GM21423 (cell line): ENCODE data around the gene KCNJ10.

Experiments used
- ATAC-seq: cut with Tn5 transposase; IDR thresholded peaks from one replicate; pipeline ENCODE4 v1.9.1; 2021; ENCODE audit warnings: mild to moderate bottlenecking, moderate library complexity; ENCODE audit not compliant: unreplicated experiment

The KCNJ10 gene

GRCh38 chr1:160099716-160100375 lies 29.9 kb upstream of the KCNJ10 start:
- ATAC-seq = no peak

GRCh38 chr1:160098852-160099561 lies 29.0 kb upstream of the KCNJ10 start:
- ATAC-seq = peak; percentile 76

- peak; percentile 60 for ATAC-seq
Measured at GRCh38 chr1:160097911-160098851, 28.2 kb upstream of the KCNJ10 start, which contains the start of gene IGSF8. TSS of gene IGSF8 (minus strand) at chr1:160098619. CDS start at chr1:160098472, 147 bp downstream.

- ATAC-seq = no peak
Measured at GRCh38 chr1:160097151-160097910, 27.4 kb upstream of the KCNJ10 start.

GRCh38 chr1:160096274-160097116 lies 26.5 kb upstream of the KCNJ10 start:
- no peak for ATAC-seq

GRCh38 chr1:160095382-160096105 lies 25.6 kb upstream of the KCNJ10 start:
- ATAC-seq = no peak

- ATAC-seq = no peak
Measured at GRCh38 chr1:160094806-160095205, 24.8 kb upstream of the KCNJ10 start.

GRCh38 chr1:160094291-160094625 lies 24.3 kb upstream of the KCNJ10 start:
- ATAC-seq = no peak

GRCh38 chr1:160093624-160094290 lies 23.8 kb upstream of the KCNJ10 start:
- ATAC-seq = no peak

GRCh38 chr1:160093069-160093395 lies 23.1 kb upstream of the KCNJ10 start:
- no peak for ATAC-seq

- no peak for ATAC-seq
Measured at GRCh38 chr1:160092366-160093068, 22.6 kb upstream of the KCNJ10 start.

GRCh38 chr1:160091666-160092223 lies 21.8 kb upstream of the KCNJ10 start:
- no peak for ATAC-seq

- no peak for ATAC-seq
Measured at GRCh38 chr1:160090760-160091159, 20.8 kb upstream of the KCNJ10 start.

- ATAC-seq = no peak
Measured at GRCh38 chr1:160089883-160090282, 19.9 kb upstream of the KCNJ10 start.

GRCh38 chr1:160087118-160087662 lies 17.2 kb upstream of the KCNJ10 start:
- ATAC-seq = no peak

- ATAC-seq = no peak
Measured at GRCh38 chr1:160086456-160086892, 16.5 kb upstream of the KCNJ10 start.

- ATAC-seq = no peak
Measured at GRCh38 chr1:160085686-160086455, 15.9 kb upstream of the KCNJ10 start.
